CD4-positive, alpha-beta T cell (primary cell): ENCODE data around the gene WNT9A. TPM values are rescaled to one million over a fixed set of nuclear protein-coding genes. Genes with fewer than 3 reads are reported as not detected.

Experiments used
- ATAC-seq: fragments of 200-7000 bp; cut with Tn5 transposase; one replicate; pipeline ENCODE4 v1.10.0; 2022; ENCODE audit warnings: mild to moderate bottlenecking; ENCODE audit not compliant: poor library complexity
- CTCF ChIA-PET: fragments of 350-600 bp; sonication (Branson Sonifier 250); formaldehyde crosslinking; loops from one replicate; lab custom pipeline; 2021; ENCODE audit warnings: antibody characterized with exemption, inconsistent platforms; lab: Charles Lee
- POLR2A ChIA-PET: fragments of 350-600 bp; sonication (Branson Sonifier 250); formaldehyde crosslinking; loops from one replicate; lab custom pipeline; 2021; ENCODE audit warnings: antibody characterized with exemption, inconsistent platforms; lab: Charles Lee
- DNase-seq, 14 experiments: peaks; one replicate each; pipeline ENCODE4 v3.0.0-alpha.2; 2013 to 2020; ENCODE audit warnings: mixed read lengths in 2 of 14
- H3K27ac ChIP-seq, 2 donors: one replicate each; pipeline versions ENCODE4 v1.5.1 to v1.7.0; 2013; ENCODE audit warnings: low read length in 2 of 2, low read depth in 1 of 2, mild to moderate bottlenecking in 1 of 2
- H3K27me3 ChIP-seq, 2 experiments: 1 replicate in 1 of 2; 2 replicates in 1 of 2; pipeline versions ENCODE4 v1.6.1 to v1.7.0; 2013; ENCODE audit warnings: low read length in 2 of 2, control low read depth in 1 of 2, mild to moderate bottlenecking in 1 of 2, moderate library complexity in 1 of 2; ENCODE audit not compliant: insufficient read depth in 2 of 2, control insufficient read depth in 1 of 2
- H3K36me3 ChIP-seq: one replicate; pipeline ENCODE4 v1.6.1; 2013; ENCODE audit warnings: low read length, control low read depth; ENCODE audit not compliant: insufficient read depth
- H3K4me1 ChIP-seq: one replicate; pipeline ENCODE4 v1.6.1; 2013; ENCODE audit warnings: low read length, control low read depth; ENCODE audit not compliant: insufficient read depth
- H3K4me3 ChIP-seq: one replicate; pipeline ENCODE4 v1.5.1; 2013; ENCODE audit warnings: mild to moderate bottlenecking, low read length, moderate library complexity
- H3K9me3 ChIP-seq, 2 experiments: 1 replicate in 1 of 2; 2 replicates in 1 of 2; pipeline versions ENCODE4 v1.6.1 to v1.7.0; 2013; ENCODE audit warnings: low read length in 2 of 2, mild to moderate bottlenecking in 2 of 2, control low read depth in 1 of 2, moderate library complexity in 1 of 2; ENCODE audit not compliant: control insufficient read depth in 1 of 2, insufficient read depth in 1 of 2
- H3K27ac Mint-ChIP-seq: one replicate; pipeline ENCODE4 v1.8.0; 2020; ENCODE audit warnings: mixed read lengths
- H3K27me3 Mint-ChIP-seq: one replicate; pipeline ENCODE4 v1.8.0; 2021; ENCODE audit warnings: mixed read lengths
- H3K36me3 Mint-ChIP-seq: one replicate; pipeline ENCODE4 v1.8.0; 2021; ENCODE audit warnings: low read depth, mixed read lengths
- H3K4me1 Mint-ChIP-seq: one replicate; pipeline ENCODE4 v1.8.0; 2021; ENCODE audit warnings: low read depth, mixed read lengths
- H3K4me3 Mint-ChIP-seq: one replicate; pipeline ENCODE4 v1.8.0; 2020; ENCODE audit warnings: mild to moderate bottlenecking, mixed read lengths
- H3K9me3 Mint-ChIP-seq: one replicate; pipeline ENCODE4 v1.8.0; 2020; ENCODE audit warnings: mixed read lengths
- CTCF ChIP-seq: fragments of 200-600 bp; IDR thresholded peaks from one replicate; pipeline ENCODE4 v1.8.0; 2022; ENCODE audit warnings: antibody characterized with exemption, mild to moderate bottlenecking
- intact Hi-C, 2 experiments: fragments of 100-400 bp; cut with DNase I in 1 of 2; cut with micrococcal nuclease in 1 of 2; formaldehyde crosslinking; loops; one replicate each; pipeline versions ENCODE4 v1.15.1 to v1.9.0; 2023 to 2025; cut with DNase I, micrococcal nuclease
- total RNA-seq, 174 experiments: library from RNA in 2 of 174; stranded (reverse) in 2 of 174; gene quantifications; one replicate each; pipeline ENCODE4 v1.2.3 and lab custom pipeline; 2021 to 2026

WNT9A gene
- total RNA-seq, 2 experiments from 2014 or later: not detected

DNA sequence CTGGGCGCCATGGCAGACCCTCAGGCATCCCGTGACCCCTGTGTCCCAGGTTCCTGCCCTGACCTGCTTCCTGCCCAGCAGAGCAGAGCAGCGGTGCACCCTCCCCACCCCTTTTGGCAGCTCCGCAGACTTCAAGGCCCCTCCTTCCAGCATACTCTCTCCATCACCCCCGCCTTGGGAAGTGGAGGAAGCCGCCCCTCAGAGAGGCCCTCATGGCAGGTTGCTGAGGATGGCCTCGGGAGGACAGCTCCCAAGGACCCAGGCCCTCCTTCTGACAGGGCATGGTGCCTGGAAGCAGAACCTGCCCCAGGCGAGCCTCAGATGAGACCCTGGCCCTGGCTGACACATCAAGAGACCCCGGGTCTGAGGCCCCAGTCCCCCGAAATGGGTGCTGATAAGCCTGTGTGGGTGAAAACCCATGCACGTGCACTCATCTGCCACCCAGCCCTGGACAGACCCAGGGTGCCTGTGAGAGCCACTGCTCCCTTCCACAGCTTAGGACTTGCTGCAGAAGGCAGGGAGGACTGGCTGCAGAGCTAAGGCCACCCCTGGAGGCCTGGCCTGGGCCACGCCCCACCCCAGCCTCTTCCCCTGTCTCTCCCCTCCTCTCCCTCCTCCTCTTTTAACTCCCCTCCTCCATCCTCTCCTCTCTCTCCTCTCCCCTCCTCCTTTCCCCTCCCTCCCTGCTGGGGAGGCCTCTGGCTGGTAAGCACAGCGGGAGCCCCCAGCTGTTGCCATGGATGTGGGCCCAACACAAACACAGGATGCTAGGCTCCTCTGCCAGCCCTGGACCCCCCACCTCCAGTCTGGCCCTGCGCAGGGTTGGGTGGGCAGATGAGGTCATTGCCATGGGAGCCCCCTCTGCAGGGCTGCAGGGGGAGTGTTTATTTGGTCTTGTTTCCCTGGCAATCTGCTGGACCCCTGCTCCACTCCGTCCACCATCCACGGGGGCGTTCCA, 33.7 kb downstream of the WNT9A start:
- POLR2A ChIA-PET: no interaction called here
- intact Hi-C loops: loop anchor here in 1 of 2 experiments (5.0 kb wide), 1 partner anchor 57 kb away; no protein-coding TSS in a partner anchor
- CTCF ChIA-PET: no interaction called here

DNA sequence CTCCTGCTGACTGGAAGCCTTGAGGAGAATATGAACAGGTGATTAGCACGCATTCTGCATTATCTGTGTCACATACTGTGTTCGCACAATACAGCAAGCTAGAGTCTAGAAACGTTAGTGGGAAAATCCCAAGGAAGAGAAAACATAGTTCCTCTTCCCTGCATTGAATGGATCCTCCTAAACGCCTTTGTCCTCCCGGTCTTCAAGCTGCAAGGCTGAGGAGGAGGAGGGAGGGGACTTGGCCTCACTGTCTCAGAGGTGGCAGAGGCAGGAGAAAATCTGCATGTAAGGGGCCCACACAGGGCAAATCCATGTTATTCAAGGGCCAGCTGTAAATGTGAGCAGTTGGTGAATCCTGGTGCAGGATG, 34.4 kb downstream of the WNT9A start:
- no peak for TF ChIP-seq CTCF
- Histone ChIP-seq H3K4me1 (no peaks in the 10 kb centered on the region), H3K27ac (no peak overlapping the region), H3K36me3 (no peaks in the 10 kb centered on the region), H3K9me3 (peaks cover 0 to 6% of the 10 kb centered on the region in 2 experiments), H3K4me3 (no peak overlapping the region), H3K27me3 (no peaks in the 10 kb centered on the region)
- Mint-ChIP-seq H3K27me3 (no peaks in the 10 kb centered on the region), H3K9me3 (no peaks in the 10 kb centered on the region), H3K27ac (no peak overlapping the region), H3K4me1 (peaks cover 13% of the 10 kb centered on the region), H3K4me3 (no peak overlapping the region), H3K36me3 (no peaks in the 10 kb centered on the region)
- ATAC-seq (no peak), DNase-seq (no peak)
- ChIA-PET POLR2A (no interaction called here), CTCF (no interaction called here)
- intact Hi-C loops: loop anchor here in 1 of 2 experiments (5.0 kb wide), 1 partner anchor 56 kb away; no protein-coding TSS in a partner anchor

More for the DNA sequence above, 33.7 kb downstream of the WNT9A start:
- H3K36me3 ChIP-seq: no peaks in the 10 kb centered on the region
- no peak overlapping the region for H3K27ac ChIP-seq
- H3K4me1 ChIP-seq: no peaks in the 10 kb centered on the region
- Mint-ChIP-seq H3K4me1 (peaks cover 13% of the 10 kb centered on the region), H3K36me3 (no peaks in the 10 kb centered on the region), H3K27me3 (no peaks in the 10 kb centered on the region), H3K9me3 (no peaks in the 10 kb centered on the region), H3K27ac (no peak overlapping the region), H3K4me3 (no peak overlapping the region)
- H3K9me3 ChIP-seq: peaks cover 0 to 6% of the 10 kb centered on the region in 2 experiments
- DNase-seq: no peak
- H3K27me3 ChIP-seq: no peaks in the 10 kb centered on the region
- no peak overlapping the region for H3K4me3 ChIP-seq
- ATAC-seq: no peak
- TF ChIP-seq CTCF: no peak

DNA sequence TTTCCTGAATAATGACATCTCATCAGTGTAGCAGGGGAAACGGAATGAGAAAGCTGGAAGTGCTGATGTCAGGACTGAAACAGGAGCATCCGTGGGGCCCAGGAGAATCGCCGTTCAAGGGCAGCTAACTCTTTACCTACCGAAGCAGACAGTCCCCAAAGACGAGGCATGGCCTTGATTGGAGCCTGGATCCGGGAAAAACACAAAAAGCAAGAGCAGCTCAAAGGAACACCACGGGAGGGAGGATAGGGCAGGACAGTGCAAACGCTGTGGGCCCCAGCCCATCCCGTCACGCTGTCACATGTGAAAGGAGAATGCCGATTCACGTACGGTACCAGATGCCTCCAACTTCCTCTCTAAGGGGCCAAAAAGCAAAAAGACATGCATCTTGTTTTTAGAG, 34.9 kb downstream of the WNT9A start:
- ChIA-PET CTCF (no interaction called here), POLR2A (no interaction called here)
- no peaks in the 10 kb centered on the region for H3K9me3 Mint-ChIP-seq
- Histone ChIP-seq H3K4me3 (no peak overlapping the region), H3K27me3 (no peaks in the 10 kb centered on the region), H3K4me1 (no peaks in the 10 kb centered on the region), H3K9me3 (peaks cover 0 to 6% of the 10 kb centered on the region in 2 experiments), H3K36me3 (no peaks in the 10 kb centered on the region), H3K27ac (no peak overlapping the region)
- no peaks in the 10 kb centered on the region for H3K27me3 Mint-ChIP-seq
- H3K4me1 Mint-ChIP-seq: peaks cover 13% of the 10 kb centered on the region
- TF ChIP-seq CTCF: no peak
- ATAC-seq (no peak), DNase-seq (no peak)
- no peak overlapping the region for H3K27ac Mint-ChIP-seq
- no peak overlapping the region for H3K4me3 Mint-ChIP-seq
- intact Hi-C loops: loop anchor here in 1 of 2 experiments (5.0 kb wide), 1 partner anchor 56 kb away; no protein-coding TSS in a partner anchor
- H3K36me3 Mint-ChIP-seq: no peaks in the 10 kb centered on the region
